NCI-H146 (cell line): Measurements from ENCODE around the gene SLC36A1.

ENCODE experiments used
- DNase-seq: peaks from one replicate; lab custom pipeline; 2025; lab: John Stamatoyannopoulos, UW

Gene SLC36A1

DNA sequence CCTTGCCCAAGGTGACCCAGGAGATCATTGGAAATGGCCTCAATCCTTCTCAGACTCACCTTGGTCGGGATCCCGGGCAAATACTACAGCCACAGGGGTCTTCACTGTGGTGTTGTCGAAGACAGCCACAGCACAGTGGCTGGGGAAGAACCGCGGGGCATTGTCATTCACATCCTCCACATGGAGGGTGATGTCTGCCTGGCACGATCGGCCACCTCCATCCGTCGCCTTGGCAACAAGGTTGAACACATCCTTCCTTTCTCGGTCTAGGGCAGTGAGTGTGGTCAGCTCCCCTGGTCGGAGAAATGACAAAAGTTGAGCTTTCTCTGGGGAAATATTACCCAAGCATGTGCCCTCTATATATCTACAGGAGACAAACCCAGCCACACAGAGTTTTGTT is 86.9 kb downstream of the SLC36A1 start:
- no peak for DNase-seq

GRCh38 chr5:151537044-151537443 is 89.6 kb downstream of the SLC36A1 start:
- no peak for DNase-seq

GRCh38 chr5:151541571-151541970 is 94.2 kb downstream of the SLC36A1 start:
- DNase-seq, result no peak
